OCI-LY7 (cell line): ENCODE data around the gene GMCL1. TPM values are rescaled to one million over a fixed set of nuclear protein-coding genes. Genes with fewer than 3 reads are reported as not detected.

Source experiments
- BruUV-seq: library from RNA; stranded (reverse); fragments of 400-500 nt; replicated peaks from 2 replicates; lab custom pipeline; 2021; lab: Mats Ljungman, UMichigan
- CTCF ChIA-PET: fragments of 300-600 bp; sonication (Branson Sonifier 250); formaldehyde crosslinking; loops from one replicate; lab custom pipeline; 2022; ENCODE audit warnings: antibody characterized with exemption; ENCODE audit not compliant: unreplicated experiment; lab: Charles Lee
- POLR2A ChIA-PET: fragments of 300-600 bp; sonication (Branson Sonifier 250); formaldehyde crosslinking; loops from one replicate; lab custom pipeline; 2022; ENCODE audit warnings: antibody characterized with exemption; lab: Charles Lee
- DNase-seq: peaks from one replicate; pipeline ENCODE4 v3.0.0-alpha.2; 2015; ENCODE audit warnings: low spot score
- H2AFZ ChIP-seq: fragments of 200-600 bp; sonication (generic), shearing (Covaris generic); 2 replicates; pipeline ENCODE4 v1.6.1; 2014; ENCODE audit warnings: mild to moderate bottlenecking, antibody characterized with exemption, low read length, moderate library complexity
- H3K27ac ChIP-seq: fragments of 200-600 bp; sonication (generic); 2 replicates; pipeline ENCODE4 v1.5.1; 2014; ENCODE audit warnings: mixed run types, low read depth, mild to moderate bottlenecking, moderate library complexity, low read length, inconsistent platforms; ENCODE audit not compliant: poor library complexity, severe bottlenecking
- H3K36me3 ChIP-seq: fragments of 200-600 bp; sonication (generic); 2 replicates; pipeline ENCODE4 v1.6.1; 2014; ENCODE audit warnings: mild to moderate bottlenecking, antibody characterized with exemption, low read length, moderate library complexity, mixed read lengths; ENCODE audit not compliant: insufficient read depth
- H3K4me1 ChIP-seq: fragments of 200-600 bp; sonication (generic); 2 replicates; pipeline ENCODE4 v1.5.1; 2014; ENCODE audit warnings: mild to moderate bottlenecking, low read length; ENCODE audit not compliant: insufficient read depth, poor library complexity, severe bottlenecking
- H3K4me2 ChIP-seq: fragments of 200-600 bp; sonication (generic); 2 replicates; pipeline ENCODE4 v1.6.1; 2014; ENCODE audit warnings: mild to moderate bottlenecking, low read length
- H3K4me3 ChIP-seq: fragments of 200-600 bp; sonication (generic); 2 replicates; pipeline ENCODE4 v1.5.1; 2014; ENCODE audit warnings: mild to moderate bottlenecking, low read depth, low read length; ENCODE audit not compliant: poor library complexity, severe bottlenecking
- H3K79me2 ChIP-seq: fragments of 200-600 bp; sonication (generic); 2 replicates; pipeline ENCODE4 v1.6.1; 2016; ENCODE audit warnings: low read depth, mild to moderate bottlenecking, low read length, moderate library complexity, mixed read lengths; ENCODE audit not compliant: insufficient read depth
- H3K9me2 ChIP-seq: fragments of 200-600 bp; sonication (generic); 2 replicates; pipeline ENCODE4 v1.6.1; 2016; ENCODE audit warnings: mild to moderate bottlenecking, low read length, mixed read lengths; ENCODE audit not compliant: insufficient read depth
- H3K9me3 ChIP-seq: fragments of 200-600 bp; sonication (generic); 2 replicates; pipeline ENCODE4 v1.6.1; 2014; ENCODE audit warnings: mild to moderate bottlenecking, mixed run types, low read length, mixed read lengths
- H4K20me1 ChIP-seq: fragments of 200-600 bp; sonication (generic); 2 replicates; pipeline ENCODE4 v1.6.1; 2014; ENCODE audit warnings: mild to moderate bottlenecking, antibody characterized with exemption, low read length, moderate library complexity, mixed read lengths; ENCODE audit not compliant: insufficient read depth
- EZH2phosphoT487 ChIP-seq: fragments of 200-600 bp; sonication (generic); IDR thresholded peaks from 2 replicates; pipeline ENCODE4 v1.6.1; 2018; ENCODE audit warnings: low read depth, borderline replicate concordance, mild to moderate bottlenecking, mixed run types, antibody characterized with exemption, low read length, moderate library complexity, mixed read lengths
- intact Hi-C: fragments of 100-400 bp; cut with micrococcal nuclease; formaldehyde crosslinking; loops from one replicate; pipeline ENCODE4 v1.10.0; 2022; ENCODE audit not compliant: unreplicated experiment
- total RNA-seq, 2 experiments: library from RNA; depleted of rRNA in 1 of 2; stranded (reverse); fragments of >200 nt in 1 of 2; shearing (Covaris generic) in 1 of 2; gene quantifications; 2 replicates each; pipeline ENCODE4 v1.2.3, GENCODE V29; 2014 to 2022
- TF ChIP-seq, protein P1 (sequence below): fragments of 200-600 bp; sonication (generic); conservative IDR thresholded peaks from 2 replicates; pipeline ENCODE4 v1.5.1; 2014; ENCODE audit warnings: mild to moderate bottlenecking, antibody characterized with exemption, low read length, moderate library complexity, mixed read lengths

Gene GMCL1
- total RNA-seq, 2 experiments from 2014 or later: 14.4 to 25.9 TPM

DNA sequence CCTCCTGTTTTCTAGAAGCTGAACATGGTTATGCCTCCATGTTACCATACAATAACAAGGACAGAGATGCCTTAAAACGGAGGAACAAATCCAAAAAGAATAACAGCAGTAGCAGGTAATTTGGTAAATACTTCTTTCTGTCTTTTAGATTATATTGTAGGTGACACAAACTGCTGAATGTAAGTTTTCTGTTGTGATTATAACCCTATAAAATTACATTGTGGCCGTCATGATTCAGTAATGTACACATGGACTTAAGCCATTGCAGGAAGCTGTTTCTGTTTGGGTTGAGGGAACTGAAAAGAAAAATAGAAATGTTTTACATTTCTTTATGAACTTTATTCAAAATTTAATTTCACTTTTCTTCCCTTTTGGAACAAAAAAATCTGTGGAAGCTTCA, 86.6 kb downstream of the GMCL1 start:
- TF ChIP-seq, protein P1, sequence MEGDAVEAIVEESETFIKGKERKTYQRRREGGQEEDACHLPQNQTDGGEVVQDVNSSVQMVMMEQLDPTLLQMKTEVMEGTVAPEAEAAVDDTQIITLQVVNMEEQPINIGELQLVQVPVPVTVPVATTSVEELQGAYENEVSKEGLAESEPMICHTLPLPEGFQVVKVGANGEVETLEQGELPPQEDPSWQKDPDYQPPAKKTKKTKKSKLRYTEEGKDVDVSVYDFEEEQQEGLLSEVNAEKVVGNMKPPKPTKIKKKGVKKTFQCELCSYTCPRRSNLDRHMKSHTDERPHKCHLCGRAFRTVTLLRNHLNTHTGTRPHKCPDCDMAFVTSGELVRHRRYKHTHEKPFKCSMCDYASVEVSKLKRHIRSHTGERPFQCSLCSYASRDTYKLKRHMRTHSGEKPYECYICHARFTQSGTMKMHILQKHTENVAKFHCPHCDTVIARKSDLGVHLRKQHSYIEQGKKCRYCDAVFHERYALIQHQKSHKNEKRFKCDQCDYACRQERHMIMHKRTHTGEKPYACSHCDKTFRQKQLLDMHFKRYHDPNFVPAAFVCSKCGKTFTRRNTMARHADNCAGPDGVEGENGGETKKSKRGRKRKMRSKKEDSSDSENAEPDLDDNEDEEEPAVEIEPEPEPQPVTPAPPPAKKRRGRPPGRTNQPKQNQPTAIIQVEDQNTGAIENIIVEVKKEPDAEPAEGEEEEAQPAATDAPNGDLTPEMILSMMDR: no peak
- TF ChIP-seq EZH2phosphoT487: no peak
- Histone ChIP-seq H3K9me3 (no peaks in the 10 kb centered on the region), H3K4me2 (peak overlapping the region; percentile 92), H4K20me1 (no peaks in the 10 kb centered on the region), H3K4me3 (peak overlapping the region; percentile 91), H2AFZ (no peak overlapping the region; the same call in 1 of the 2 replicates), H3K36me3 (peaks cover 9% of the 10 kb centered on the region; the same call in 1 of the 2 replicates), H3K79me2 (no peaks in the 10 kb centered on the region), H3K9me2 (no peaks in the 10 kb centered on the region), H3K27ac (no peak overlapping the region), H3K4me1 (peaks cover 40% of the 10 kb centered on the region)
- ChIA-PET POLR2A (interaction anchor here (1.3 kb wide), 1 partner anchor 216 kb away, joined by 3 read pairs; no protein-coding TSS in a partner anchor), CTCF (no interaction called here)
- no peak for DNase-seq
- BruUV-seq: no TSS peak
- intact Hi-C loops: no loop called here

DNA sequence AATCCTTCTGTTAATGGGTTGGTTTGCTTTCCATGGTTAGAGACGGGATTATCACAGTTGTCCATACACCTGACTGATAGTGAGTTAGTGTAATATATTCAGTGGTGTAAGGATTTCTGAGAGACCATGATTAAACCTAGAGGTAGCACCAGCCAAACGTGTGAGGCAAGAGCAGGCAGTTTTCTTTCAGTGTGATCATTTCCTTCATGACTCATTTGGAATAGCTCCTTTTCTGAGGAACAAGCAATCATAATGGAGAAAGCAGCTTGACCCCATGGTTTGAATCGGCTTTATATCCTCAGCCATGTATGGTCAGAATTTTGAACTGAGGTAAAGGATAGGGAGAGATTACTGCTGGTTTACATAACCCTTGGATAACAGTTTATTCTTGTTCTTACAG, 88.4 kb downstream of the GMCL1 start:
- peak overlapping the region; percentile 34; the same call in 1 of the 2 replicates for H3K4me2 ChIP-seq
- H3K36me3 ChIP-seq: peaks cover 3% of the 10 kb centered on the region; the same call in 1 of the 2 replicates
- ChIA-PET CTCF (no interaction called here), POLR2A (interaction anchor here (1.0 to 1.4 kb wide), 2 partner anchors 209 to 273 kb away, joined by 3 read pairs; partner anchors contain the start of gene C2orf42)
- no peak for TF ChIP-seq EZH2phosphoT487
- DNase-seq: no peak
- no peaks in the 10 kb centered on the region for H4K20me1 ChIP-seq
- H3K9me3 ChIP-seq: no peaks in the 10 kb centered on the region
- no peak overlapping the region for H3K27ac ChIP-seq
- intact Hi-C loops: no loop called here
- peaks cover 32% of the 10 kb centered on the region for H3K4me1 ChIP-seq
- peak overlapping the region; percentile 42; the same call in 1 of the 2 replicates for H2AFZ ChIP-seq
- no TSS peak for BruUV-seq
- H3K79me2 ChIP-seq: no peaks in the 10 kb centered on the region
- H3K4me3 ChIP-seq: no peak overlapping the region
- no peaks in the 10 kb centered on the region for H3K9me2 ChIP-seq

DNA sequence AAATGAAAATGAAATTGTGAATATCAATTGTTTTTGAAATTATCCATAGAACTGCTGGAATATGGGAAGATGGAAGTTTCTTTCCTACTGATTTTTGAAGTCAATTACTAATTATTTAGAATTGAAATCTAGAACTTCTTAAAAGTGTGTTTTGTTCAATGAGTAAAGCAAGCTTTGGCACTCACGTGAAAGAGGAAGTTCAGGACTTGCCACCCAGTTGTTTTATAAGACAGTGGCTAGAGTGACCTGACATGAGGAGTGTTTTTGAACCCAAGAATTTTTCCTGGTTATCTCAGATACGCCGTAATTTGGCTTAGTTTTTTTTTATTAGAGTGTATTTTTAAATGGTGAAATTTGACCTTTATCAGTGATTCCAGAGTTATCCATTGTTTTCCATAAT, 88.9 kb downstream of the GMCL1 start:
- peak overlapping the region; percentile 42; the same call in 1 of the 2 replicates for H2AFZ ChIP-seq
- ChIA-PET CTCF (no interaction called here), POLR2A (interaction anchor here (0.5 kb wide), 1 partner anchor 347 kb away, joined by 3 read pairs; no protein-coding TSS in a partner anchor)
- H3K9me3 ChIP-seq: no peaks in the 10 kb centered on the region
- no peak for TF ChIP-seq EZH2phosphoT487
- TF ChIP-seq, protein P1: no peak
- H3K27ac ChIP-seq: no peak overlapping the region
- intact Hi-C loops: no loop called here
- no TSS peak for BruUV-seq
- H3K4me3 ChIP-seq: no peak overlapping the region
- no peaks in the 10 kb centered on the region for H3K79me2 ChIP-seq
- no peaks in the 10 kb centered on the region for H4K20me1 ChIP-seq
- H3K9me2 ChIP-seq: no peaks in the 10 kb centered on the region
- H3K4me2 ChIP-seq: peak overlapping the region; percentile 34
- DNase-seq: peak; percentile 47
- H3K4me1 ChIP-seq: peaks cover 27% of the 10 kb centered on the region
- peaks cover under 1% of the 10 kb centered on the region; the same call in 1 of the 2 replicates for H3K36me3 ChIP-seq
